Endometrial microvascular endothelial cells (primary cell): ENCODE measurements around the gene SLC17A9. TPM values are rescaled to one million over a fixed set of nuclear protein-coding genes. Genes with fewer than 3 reads are reported as not detected.

Source experiments
- total RNA-seq: library from RNA; depleted of rRNA; stranded (reverse); fragments of >200 nt; gene quantifications from one replicate; pipeline ENCODE4 v1.2.3, GENCODE V29; 2015; ENCODE audit errors: inconsistent ontology term

Gene SLC17A9
- total RNA-seq, 1 donor from 2014 or later: 18.6 TPM

Other genes with a start within 250 kb of the SLC17A9 start
- 0.19 TPM for gene NTSR1, start 243.9 kb upstream of the SLC17A9 start, total RNA-seq
- gene MRGBP, start 156.2 kb upstream of the SLC17A9 start, total RNA-seq: 17.6 TPM
- gene OGFR, start 147.9 kb upstream of the SLC17A9 start, total RNA-seq: 55.3 TPM
- not detected for gene COL9A3, start 135.7 kb upstream of the SLC17A9 start, total RNA-seq
- 7.7 TPM for gene TCFL5, start 90.9 kb upstream of the SLC17A9 start, total RNA-seq
- 32.4 TPM for gene DIDO1, start 26.2 kb upstream of the SLC17A9 start, total RNA-seq
- 29.9 TPM for gene GID8, start 14.6 kb upstream of the SLC17A9 start, total RNA-seq
- not detected for gene BHLHE23, start 54.3 kb downstream of the SLC17A9 start, total RNA-seq